IPS-11a (cell line): ENCODE measurements around the gene ZNF316.

Source experiments
- H3K4me3 ChIP-seq: one replicate; pipeline ENCODE4 v1.5.1; 2013; ENCODE audit warnings: low read depth, low read length, control low read depth

Gene ZNF316

DNA sequence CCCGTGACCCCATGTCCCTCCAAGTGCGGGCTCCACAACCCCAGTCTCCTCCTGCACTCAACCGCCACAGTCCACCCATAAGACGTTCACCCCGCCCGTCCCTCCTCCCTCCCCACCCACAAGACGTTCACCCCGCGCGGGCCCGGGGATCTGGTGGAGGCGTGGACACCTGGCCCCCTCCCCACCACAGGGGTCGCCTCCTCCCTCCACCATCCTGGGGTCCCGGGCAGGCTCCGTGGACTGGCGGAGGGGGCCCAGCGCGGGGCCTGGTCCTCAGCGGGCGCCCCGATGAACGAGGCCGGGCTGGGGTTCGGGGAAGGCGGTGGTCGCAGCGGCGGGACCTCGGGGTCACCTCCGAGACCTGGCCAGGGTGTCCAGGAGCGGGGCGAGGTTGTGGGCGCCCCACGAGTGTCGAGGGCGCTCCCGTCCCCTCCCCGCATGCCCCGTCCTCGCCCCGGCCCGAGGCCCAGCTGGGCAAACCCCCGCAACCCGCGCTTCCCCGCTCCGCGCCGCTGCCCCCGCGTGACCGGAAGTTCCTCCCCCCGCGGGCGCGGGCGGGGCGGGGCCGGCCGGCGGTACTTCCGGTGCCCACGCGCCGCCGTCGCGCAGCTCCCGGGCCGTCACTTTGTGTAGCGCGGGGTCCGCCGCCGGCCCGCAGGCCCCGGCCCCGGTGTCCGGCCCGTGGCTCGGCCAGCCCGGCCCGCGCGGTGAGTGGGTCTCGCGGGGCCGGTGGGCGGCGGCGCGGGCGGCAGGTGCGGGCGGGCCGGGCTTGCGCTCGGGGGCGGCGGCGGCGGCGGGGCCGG is at the start of gene ZNF316:
TSS of gene ZNF316 (plus strand) at position 578 of the 803 bp plus-strand sequence. CDS start 5,092 bp downstream, outside the sequence.
- H3K4me3 ChIP-seq, result peak within 1 kb of the TSS; percentile 56

DNA sequence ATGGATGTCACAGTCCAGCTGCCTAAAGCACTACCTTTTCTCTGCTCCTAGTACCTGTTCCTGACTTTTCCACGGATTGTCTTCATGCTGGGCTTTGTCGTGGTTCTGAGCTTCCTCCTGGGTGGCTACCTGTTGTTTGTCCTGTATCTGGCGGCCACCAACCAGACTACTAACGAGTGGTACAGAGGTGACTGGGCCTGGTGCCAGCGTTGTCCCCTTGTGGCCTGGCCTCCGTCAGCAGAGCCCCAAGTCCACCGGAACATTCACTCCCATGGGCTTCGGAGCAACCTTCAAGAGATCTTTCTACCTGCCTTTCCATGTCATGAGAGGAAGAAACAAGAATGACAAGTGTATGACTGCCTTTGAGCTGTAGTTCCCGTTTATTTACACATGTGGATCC is 48.6 kb upstream of the ZNF316 start:
- no peak overlapping the region for H3K4me3 ChIP-seq

DNA sequence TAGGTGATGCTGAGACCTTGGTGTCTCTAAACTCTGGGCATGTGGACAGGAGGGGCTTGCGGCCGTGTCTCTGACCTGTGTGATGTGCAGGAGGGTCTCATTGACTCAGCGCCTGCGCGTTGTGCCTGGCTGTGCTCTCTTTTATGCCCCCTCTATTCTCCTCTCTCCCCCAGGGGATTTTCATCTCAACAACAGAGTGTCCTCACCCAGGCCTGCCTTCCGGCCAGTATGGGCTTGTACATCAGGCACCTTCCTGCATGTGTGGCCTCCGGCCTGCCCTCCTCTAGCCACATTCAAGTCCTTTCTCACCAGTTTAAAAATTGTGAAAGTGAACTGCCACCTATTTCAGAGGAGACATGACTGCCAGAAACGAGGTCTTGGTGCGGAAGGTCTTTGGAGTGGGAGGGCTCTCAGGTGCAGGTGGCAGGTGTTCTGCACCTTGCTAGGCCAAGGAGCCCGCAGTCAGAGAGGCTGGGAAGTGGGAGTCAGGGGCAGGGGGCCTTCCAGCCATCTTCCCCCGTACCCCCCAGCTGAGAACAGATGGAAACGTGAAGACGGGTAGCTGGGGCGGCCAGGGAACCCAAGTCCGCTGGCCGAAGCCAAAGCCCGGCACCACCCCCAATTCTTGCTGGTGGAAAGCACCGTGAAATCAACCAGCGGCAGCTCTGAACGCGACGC is 47.8 kb upstream of the ZNF316 start:
- H3K4me3 ChIP-seq, result no peak overlapping the region

DNA sequence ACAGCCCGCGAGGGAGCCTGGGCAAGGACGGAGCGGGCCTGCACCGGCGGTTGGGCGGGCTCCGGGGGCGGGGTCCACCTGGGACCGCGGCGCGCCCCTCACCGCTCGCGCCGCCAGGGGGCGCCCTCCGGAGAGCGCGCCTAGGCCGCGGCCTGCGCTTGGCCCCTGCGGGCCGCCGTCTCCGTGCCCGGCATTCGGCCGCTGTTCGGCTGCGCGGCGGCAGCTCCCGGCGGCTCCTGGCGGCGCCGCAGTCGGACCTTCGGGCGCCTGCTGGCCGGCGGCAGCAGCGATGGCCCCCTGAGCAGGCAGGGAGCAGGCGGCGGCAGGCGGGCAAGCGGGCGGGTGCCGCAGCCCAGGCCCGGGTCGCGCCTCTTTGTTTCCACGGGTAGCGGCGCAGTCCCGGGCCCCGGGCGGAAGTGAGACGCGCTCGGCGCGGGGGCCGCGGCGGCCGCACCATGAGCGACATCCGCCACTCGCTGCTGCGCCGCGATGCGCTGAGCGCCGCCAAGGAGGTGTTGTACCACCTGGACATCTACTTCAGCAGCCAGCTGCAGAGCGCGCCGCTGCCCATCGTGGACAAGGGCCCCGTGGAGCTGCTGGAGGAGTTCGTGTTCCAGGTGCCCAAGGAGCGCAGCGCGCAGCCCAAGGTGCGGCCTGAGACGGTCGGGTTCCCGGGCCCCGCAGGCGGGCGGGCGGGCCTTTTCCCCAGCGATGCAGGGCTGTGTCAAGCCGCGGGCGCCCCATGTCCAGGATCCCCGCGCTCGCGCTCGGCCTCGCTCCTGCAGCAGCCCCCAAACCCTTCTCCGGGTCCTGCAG is 47.1 kb upstream of the ZNF316 start, which contains the start of gene INTS15:
TSS of gene INTS15 (plus strand) at position 193 of the 816 bp plus-strand sequence. CDS start at position 456, 263 bp downstream.
- peak within 1 kb of the TSS; percentile 85 for H3K4me3 ChIP-seq

DNA sequence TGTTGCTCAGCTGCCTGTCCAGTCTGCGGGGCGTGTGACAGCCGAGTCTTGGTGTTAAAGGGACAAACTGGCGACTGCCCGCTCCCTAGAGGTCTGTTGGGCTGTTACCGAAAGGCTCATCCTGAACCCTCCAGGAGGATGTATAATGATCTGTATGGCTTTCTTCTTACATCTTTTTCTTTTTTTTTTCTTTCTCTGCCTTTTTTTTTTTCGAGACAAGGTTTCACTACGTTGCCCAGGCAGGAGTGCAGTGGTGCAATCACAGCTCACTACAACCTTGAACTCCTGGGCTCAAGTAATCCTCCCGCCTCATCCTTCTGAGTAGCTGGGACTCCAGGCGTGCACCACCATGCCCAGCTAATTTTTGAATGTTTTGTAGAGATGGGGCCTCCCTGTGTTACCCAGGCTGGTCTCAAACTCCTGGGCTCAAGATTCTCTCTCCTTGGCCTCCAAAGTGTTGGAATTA is 46.4 kb upstream of the ZNF316 start:
- peak overlapping the region; percentile 85 for H3K4me3 ChIP-seq

DNA sequence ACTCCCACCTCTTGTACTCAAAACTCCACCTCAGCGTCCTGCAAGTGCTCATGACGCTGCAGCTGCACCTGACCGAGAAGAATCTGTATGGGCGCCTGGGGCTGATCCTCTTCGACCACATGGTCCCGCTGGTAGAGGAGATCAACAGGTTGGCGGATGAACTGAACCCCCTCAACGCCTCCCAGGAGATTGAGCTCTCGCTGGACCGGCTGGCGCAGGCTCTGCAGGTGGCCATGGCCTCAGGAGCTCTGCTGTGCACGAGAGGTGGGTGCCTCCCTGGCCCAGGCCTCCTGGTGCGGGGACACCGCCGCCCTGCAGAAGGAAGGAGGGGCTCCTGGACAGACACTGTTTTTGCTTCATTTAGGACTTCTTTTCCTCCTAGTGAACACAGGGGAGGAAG is 37.0 kb upstream of the ZNF316 start:
- H3K4me3 ChIP-seq, result no peak overlapping the region

DNA sequence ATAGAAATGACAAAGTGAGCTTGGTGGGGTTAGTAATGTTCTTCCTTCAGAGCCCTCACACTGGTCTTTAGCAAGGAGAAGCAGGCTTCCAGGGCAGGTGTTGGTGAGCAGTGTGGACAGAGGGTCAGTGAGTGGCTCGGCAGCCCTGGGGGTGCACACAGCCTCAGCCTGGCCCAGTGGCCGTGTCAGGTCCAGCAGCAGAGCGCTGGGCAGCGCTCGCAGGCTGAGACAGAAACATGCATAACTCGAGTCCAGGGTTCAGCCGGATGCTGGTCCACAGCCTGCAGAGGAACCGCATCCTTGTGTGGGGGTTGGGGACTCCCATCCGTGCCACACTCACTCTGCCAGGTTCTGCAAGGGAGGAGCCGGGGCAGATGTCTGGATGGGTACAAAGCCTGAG is 32.7 kb upstream of the ZNF316 start:
- H3K4me3 ChIP-seq, result no peak overlapping the region

DNA sequence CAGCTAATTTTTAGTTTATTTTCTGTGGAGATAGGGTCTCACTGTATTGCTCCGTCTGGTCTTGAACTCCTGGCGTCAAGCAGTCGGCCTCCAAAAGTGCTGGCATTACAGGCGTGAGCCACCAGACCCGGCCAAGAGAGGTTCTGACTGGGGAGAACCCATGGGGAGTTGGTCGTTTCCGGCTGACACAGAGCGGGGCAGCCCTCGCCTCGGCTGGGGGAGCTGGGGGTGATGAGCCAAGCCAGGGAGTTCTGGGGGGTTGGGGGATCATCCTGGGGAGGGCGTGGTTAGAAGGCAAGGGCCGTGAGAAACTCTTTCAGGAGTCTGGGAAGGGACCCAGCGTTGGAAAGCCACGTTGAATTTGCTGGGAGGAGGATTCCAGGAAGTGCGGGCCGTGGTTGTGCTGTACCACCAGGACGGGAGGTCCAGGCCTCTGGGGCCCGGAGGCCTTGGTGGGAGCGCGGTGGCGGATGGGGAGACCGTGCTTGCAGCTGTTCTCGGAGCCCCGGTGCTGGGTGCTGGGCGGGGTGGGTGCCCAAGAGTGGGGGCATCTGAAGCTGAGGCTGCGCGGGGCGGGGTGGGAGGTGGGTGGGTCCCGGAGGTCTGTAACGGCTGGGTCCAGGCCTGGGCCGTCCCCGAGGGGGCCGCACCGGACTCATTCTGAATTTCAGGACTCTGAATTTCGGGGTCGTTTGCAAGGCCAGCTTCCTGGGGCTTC is 30.1 kb upstream of the ZNF316 start:
- H3K4me3 ChIP-seq, result no peak overlapping the region

DNA sequence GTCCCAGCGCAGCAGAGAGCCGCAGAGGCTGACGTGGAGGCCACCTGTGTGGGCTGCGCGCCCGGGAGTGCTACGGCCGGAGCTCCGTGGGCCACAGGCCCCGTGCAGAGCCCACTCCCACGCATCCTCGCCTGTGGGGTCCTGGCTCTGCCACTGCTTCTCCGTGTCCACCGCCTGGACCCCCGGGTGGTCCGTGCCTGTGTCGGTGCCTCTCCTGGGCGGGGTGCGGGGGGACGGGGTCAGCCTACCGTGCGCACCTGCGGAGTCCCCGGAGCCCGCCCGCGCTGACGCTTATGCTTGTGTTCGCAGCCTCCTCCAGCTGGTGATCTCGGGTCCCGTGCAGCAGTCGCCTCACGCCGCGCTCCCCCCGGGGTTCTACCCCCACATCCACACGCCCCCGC is 29.5 kb upstream of the ZNF316 start:
- H3K4me3 ChIP-seq, result no peak overlapping the region

DNA sequence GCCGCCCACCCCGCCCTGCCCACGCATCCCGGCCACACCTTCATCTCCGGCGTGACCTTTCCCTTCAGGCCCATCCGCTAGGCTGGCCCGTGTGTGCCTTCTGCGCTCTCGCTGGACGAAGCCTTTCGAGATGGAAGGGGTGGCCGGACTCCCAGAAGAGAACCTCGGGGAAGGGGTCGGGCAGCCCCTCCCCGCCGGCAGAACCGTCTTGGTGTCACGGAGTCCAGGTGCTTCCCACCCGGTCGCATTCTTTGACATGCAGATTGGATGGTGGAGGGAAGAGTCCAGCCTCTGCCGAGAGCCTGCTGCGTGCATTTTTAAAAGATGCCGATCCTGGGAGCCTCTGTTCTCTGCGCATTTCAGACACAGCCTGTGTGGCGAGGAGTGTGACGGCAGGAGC is 29.0 kb upstream of the ZNF316 start:
- H3K4me3 ChIP-seq, result no peak overlapping the region

DNA sequence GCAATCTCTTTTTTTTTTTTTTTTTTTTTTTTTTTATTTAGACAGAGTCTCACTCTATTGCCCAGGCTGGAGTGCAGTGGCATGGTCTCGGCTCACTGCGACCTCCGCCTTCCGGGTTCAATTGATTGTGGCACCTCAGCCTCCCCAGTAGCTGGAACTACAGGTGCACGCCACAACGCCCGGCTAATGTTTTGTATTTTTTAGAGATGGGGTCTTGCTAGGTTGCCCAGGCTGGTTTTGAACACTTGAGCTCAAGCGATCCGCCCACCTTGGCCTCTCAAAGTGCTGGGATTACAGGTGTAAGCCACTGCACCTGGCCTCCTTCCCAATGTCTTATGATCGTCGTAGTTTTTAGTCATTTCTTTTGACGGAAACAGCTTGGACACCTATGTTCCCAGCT is 28.3 kb upstream of the ZNF316 start:
- H3K4me3 ChIP-seq, result no peak overlapping the region

DNA sequence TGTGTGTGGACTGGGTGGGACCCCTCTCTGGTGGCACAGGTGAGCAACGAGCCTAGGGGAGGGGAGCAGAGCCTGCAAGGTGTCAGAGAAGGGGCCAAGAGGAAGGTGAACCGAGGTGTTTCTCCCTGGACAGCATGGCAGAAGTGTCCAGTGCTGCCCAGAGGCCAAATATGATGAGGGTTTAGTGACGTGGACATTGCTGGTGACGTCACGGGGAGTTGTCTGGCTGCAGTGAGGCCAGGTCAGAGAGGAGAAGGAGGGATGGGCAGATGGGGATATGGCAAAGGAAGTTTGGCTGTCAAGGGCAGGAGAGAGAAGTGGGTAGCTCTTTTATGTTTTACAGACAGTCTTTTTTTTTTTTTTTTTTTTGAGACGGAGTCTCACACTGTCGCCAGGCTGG is 24.3 kb upstream of the ZNF316 start:
- no peak overlapping the region for H3K4me3 ChIP-seq

DNA sequence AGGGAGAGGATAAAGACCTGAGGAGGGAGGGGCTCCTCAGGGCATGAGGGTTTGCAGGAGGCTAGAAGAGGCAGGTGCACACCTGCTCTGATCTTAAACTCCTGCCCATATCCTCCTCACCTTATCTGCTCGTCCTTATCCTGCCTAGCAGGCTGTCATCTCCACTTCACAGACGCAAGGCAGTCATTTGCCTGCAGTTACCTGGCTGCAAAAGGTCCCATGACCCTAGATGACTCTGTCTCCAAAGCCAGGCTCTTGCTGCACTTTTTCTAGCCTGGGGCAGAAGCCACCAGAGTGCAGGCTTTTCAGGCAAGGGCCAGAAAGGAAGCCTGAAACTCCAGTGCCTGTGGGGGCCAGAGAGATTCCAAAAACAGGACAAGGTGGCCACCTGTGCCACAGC is 23.4 kb upstream of the ZNF316 start:
- no peak overlapping the region for H3K4me3 ChIP-seq

DNA sequence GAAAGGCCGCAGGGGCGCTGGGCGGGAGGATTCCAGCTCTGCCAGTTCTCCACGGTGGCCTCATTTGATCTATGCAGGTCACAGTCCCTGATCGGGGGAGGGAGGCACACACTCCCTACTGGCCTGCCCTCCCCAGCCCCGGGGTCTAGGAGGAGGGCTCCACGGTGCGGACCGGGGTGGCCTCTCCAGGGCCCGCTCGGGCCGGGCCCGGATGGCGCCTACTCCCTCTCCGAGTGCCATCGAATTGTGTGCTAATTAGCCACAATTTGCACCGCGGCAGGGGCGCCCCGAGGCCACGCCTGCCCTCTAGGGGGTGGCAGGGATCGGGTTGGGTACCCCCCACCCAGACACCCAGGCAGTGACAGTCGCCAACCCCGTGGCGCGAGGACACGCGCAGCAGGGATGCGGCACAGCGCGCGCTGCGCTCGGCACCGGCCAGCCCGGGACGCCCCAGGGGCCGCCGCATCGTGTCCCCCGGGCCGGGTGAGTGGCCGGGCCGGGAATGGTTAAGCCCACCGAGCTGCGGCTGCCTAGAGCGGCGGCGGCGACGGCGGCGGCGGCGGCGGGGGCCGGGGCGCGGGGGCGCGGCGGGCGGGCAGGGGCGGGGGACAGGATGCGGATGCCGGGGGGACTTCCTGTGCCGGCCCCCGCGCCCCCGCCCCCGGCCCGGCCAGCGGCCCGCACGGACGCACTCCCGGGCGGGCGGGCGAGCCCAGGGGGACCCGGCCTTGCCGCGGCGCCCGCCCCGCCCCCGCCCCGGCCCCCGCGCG is 22.0 kb upstream of the ZNF316 start, which contains the start of gene ZNF853:
TSS of gene ZNF853 (plus strand) at position 658 of the 770 bp plus-strand sequence. CDS start 565 bp downstream, outside the sequence.
- H3K4me3 ChIP-seq, result peak within 1 kb of the TSS; percentile 70

DNA sequence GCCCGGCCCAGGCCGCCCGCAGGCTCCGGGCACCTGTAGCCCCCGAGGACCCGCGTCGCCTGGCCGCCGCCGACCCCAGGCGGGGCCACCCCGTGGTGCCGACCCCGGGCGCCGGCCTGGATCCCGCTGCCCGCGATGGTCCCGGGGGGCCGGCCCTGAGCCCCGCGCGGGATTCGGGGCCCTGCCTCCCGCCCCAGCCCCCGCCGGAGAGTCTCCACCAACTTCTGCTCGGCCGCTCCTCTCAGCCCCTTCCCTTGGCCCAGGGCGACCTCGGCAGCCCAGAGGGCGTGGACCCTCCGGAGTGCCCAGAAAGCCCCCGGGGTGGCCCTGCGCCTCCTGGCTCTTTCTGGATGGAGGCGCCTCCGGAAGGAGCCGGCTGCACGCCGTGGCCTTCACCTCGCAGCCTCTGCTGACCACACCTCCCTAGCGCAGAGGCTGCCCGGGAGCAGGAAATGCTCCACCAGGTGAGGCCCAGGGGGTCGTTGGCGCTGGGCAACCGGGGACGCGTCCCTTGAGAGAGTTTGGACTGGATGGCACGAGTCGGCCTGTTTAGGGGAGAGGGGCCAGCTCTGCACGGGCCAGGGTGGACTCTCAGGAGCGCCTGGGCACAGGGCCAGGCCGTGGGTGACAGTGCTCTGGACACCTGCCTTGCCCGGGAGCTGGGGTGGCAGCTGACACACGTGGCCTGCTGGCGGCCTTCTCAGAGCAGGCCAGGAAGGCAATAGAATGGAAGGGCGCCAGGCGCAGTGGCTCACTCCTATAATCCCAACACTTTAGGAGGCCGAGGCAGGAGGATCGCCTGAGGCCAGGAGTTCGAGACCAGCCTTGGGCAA is 21.2 kb upstream of the ZNF316 start:
- H3K4me3 ChIP-seq, result peak overlapping the region; percentile 51

DNA sequence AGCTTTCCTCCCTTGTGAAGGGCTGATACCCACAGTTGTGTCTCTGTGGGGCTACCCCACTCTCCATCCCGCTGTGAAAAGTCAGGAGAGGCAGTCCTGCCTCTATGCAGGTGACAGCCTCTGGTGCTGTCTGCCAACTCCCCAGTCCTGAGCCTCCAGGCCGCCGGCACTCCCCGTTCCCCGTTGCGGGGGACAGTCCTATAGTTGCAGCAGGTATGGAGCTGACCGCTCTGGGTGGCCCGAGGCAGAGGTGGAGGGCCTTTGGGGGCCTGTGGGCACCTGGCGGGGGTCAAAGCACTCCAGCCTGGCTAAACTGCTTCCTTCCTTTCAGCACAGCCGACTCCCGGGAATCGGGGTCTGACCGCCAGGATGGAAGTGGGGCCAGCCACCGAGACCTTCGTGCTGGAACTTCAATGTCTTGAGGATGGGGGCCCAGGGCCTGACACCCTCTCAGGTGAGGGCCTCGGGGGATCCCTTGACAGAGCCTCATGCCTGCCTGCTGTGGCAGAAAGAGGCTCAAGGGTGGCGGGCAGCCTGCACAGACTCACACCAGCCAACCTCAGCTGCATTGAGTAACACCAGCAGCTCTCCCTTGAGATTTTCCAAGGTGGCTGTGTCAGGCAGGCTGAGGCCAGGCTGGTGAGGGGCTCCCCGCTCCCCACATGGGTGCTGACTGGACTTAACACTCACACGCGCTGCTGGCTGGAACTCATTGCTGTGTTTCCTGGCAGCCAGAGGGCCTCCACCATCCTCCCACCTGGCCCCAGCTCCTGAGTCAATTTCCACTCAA is 20.1 kb upstream of the ZNF316 start:
- H3K4me3 ChIP-seq, result no peak overlapping the region

DNA sequence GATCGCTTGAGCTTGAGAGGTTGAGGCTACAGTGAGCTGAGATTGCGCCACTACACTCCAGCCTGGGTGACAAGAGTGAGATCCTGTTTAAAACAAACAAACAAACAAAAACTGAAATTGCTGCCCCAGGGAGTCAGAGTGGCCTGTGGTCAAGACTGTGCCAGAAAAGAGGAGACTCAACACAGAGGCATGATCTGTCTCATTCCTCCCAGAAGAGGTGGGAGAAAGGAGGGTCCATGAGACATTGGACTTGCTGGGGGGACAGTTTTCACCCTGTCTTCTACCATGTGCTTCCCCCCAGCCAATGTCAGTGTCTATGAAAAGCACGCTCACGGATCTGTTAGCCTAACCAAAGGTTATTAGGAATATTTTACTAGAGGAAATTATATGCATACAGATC is 18.5 kb upstream of the ZNF316 start:
- no peak overlapping the region for H3K4me3 ChIP-seq

DNA sequence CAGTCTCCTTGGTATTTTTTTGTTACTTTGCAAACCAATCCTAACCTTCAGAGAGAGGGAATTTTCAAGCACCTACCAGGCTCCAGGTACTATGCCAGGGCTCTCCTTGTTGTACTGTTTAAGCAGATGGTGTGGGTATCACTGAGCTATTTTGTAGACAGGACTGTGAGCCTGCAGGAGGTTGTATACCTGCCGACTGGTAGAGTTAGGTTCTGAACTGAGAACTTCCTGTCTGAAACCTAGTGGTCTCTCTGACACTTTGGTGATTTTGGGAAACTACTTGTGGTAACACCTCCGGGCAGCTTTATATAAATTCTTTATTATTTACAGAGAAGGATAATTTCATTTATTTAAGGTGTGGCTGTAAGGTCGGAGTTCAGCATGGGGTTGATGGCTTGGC is 17.2 kb upstream of the ZNF316 start:
- H3K4me3 ChIP-seq, result no peak overlapping the region
